Brain pericyte (primary cell): ENCODE data around the gene AXIN1.
"Not testable (repeated sequence)": the region's sequence is repeated elsewhere in the genome, so short reads cannot be mapped to it uniquely, and the experiment has no call there.

ENCODE experiments used
- DNase-seq: peaks from one replicate; pipeline ENCODE4 v3.0.0-alpha.2; 2012; ENCODE audit warnings: low read depth, low spot score

AXIN1 gene

DNA sequence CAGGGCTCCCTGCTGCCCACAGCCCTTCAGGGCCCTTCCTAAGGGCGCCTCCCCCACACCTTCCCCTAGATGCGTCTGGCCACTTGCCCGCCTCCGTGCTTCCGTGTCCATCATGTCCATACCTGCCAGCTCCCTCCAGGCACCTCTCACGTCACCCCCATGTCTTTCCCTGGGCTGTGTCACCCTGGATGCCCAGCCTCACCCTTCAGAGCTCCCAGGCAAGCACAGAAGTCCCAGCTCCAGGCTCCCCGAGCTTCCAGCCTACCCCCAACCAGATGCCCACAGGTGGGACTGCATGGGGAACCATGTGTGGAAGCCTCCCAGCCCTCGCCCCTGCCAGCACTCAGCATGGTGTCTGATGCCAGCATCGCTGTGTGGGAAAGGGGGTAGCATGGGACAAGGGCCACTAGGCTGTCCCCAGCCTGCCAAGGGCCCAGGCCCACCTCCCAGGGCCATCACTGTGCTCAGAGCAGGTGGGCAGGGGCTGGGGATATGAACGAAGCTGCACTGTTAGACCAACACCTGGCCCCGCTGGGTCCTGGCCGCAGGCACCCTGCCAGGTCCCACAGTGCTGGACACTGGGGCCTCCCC, 1.9 kb upstream of the AXIN1 start:
- no peak for DNase-seq

DNA sequence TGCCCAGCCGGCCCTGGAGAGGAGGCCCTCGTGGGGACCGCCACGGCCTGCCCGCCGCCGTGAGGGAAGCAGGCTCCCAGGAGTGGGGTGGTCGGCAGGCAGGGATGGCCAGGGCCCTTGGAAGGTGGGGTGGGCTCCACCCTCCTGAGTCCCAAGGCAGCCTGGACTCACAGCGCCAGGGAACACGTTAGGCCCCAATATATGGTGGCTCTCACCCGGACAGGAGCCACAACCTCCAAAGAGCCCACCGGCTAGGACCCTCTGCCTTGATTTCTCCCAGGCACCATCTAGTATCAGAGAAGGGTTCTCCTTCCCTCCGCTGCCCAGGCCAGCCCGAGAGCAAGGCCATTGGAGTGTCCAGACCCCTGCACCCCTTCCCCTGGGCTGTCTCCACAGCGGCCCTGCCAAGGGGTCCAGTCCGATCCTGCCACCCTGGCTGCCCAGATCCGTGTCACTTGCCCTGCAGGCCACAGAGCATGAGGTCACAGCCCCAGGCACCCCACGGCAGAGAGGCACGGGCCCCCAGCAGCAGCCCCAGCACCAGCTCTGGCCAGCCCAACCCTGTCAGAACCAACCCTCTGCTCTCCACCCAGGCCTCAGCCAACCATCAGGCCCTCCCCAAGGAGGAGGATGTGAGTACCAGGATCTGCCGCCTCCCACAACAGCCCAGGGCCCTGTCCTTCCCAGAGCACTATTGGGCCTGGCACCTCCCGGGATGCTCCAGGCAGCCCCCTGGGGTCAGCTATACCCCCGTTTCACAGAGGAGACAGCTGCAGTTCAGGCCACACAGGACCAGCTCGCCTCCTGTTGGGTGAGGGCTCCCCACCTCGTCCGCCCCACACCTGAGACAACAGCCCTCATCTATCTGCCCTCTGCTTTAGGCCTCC, 1.1 kb upstream of the AXIN1 start:
- DNase-seq: no peak

DNA sequence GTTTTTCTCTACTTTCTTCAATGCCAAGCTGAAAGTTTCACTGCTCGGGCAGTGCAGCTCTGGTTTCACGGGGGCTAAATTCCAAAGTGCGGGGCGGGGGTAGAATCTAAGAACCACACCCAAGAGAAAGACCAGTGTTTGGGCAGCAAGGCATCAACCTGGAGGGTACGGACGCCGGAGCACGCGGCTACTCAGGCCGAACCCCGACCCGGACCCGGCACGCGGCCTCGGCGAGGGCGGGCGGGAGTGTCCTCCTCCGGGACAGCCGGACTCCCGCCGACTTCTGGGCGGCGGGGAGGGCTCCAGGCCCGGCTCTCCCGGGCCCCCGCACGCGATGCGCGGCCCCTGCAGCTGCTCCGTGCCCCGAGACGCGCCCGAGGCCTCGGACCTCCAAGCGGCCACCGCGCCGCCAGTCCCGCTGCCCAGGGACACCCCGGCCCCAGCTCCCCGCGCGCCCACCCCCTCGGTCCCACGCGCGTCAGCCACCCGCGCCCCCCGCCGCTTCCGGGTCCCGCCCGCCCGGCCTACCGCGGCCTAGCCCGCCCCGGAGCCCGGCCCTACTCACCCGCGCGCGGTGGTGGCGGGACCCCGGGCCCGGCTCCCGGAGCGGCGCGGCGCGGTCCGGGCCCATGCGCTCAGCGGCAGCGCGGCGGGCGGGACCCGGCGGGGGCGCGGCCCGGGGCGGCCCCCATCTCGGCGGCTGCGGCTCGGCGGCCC, 561 bp downstream of the AXIN1 start:
- DNase-seq: no peak

DNA sequence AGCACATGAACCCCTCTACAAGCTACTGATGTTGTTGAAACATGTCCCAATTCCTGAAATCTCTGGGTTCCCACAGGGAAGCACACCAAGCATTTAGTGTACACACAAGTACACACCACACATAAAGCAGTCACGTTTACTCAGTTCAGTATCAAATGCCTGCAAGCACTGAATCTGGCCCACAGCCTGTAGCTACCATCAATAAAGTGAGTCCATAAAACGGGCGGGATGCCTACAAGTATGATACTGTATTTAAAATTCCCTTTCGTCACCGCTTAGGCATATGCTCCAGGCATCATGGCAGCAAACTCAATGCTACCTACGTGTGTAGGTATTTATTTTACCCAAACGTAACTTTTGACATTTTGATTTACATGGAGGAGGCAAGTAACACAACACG, 2.3 kb downstream of the AXIN1 start:
- no peak for DNase-seq

DNA sequence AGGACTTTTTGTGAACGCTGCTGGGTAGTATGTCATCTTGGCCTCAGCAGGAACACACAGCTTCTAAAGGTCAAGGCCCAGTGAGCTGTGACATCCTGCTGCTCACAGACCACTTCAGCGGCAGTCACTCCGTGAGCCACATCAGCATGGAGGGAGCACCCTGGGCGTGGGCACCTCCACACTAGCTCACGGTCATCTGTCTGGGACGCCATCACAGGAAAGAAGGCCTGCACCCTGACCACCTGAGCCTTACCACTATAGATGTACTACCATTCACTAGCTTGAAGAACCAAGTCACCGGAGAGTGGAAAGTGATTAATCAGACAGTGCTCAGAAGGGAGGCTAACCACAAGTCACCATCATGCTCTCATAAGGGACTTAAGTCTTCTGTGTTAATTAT, 3.3 kb downstream of the AXIN1 start:
- no peak for DNase-seq

DNA sequence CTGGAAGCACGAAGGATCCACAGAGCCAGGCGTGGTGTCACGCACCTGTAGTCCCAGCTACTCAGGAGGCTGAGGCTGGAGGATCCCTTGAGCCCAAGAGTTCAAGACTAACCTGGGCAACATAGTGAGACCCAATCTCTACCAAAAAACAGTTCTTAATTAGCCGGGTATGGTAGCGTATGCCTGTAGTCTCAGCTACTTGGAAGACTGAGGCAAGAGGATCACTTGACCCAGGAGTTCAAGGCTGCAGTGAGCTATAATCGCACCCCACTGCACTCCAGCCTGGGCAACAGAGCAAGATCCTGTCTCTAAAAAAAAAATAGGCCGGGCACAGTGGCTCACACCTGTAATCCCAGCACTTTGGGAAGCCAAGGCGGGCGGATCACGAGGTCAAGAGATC, 4.0 kb downstream of the AXIN1 start:
- DNase-seq: not testable (repeated sequence)

DNA sequence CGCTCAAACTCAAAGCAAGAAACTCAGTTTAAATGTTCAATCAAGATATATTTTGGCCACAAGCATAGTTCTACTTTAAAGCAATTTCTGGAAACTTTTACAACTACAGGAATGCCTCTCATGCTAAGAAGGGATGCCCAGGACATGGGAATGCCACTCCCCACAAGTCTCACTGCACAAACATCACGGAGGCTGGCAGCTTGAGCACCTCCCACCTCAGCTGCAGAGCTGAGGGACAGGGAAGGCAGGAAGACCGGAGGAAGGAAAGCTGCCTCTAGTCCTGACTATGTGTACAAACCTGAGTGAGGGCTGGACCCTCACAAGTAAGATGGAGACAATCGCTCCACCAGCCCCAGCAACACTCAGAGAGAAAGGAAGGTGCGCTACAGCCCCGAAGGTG, 5.3 kb downstream of the AXIN1 start:
- DNase-seq: no peak

DNA sequence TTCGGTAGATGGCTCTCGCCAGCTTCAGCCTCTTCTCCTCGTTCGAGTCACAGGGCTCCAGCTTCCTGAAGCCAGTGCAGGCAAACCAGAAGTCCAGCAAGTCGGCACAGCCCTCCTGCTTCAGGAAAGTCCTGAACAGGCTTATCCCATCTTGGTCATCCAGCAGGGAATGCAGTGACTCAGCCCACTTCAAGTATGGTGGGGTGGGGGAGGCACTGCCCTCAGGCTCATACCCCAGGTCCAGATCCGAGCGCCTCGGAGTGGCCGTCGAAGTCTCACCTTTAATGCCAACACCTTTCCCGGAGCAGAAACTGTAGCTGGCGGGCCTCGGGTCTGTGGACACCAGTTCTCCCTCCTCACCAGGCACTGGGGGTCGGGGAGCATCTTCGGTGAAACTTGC, 5.9 kb downstream of the AXIN1 start:
- DNase-seq: no peak

DNA sequence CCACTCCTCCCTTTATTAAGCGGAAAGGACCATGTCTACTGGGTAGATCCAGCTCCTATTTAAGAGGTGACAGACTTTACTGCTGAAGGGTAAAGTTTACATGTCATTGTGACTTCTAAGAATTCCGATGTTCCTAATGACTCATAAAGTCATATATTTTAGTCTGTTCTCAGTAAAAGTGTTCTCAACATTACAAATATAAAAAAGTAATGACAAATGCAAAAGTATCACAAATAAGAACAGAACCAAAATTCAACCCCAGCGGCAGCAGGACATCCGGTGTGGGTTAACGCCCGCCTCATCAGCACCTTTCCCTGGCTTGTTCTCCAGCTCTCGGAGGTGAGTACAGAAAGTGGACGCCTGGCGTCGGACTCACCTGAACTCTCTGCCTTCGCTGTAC, 6.8 kb downstream of the AXIN1 start:
- DNase-seq: no peak

DNA sequence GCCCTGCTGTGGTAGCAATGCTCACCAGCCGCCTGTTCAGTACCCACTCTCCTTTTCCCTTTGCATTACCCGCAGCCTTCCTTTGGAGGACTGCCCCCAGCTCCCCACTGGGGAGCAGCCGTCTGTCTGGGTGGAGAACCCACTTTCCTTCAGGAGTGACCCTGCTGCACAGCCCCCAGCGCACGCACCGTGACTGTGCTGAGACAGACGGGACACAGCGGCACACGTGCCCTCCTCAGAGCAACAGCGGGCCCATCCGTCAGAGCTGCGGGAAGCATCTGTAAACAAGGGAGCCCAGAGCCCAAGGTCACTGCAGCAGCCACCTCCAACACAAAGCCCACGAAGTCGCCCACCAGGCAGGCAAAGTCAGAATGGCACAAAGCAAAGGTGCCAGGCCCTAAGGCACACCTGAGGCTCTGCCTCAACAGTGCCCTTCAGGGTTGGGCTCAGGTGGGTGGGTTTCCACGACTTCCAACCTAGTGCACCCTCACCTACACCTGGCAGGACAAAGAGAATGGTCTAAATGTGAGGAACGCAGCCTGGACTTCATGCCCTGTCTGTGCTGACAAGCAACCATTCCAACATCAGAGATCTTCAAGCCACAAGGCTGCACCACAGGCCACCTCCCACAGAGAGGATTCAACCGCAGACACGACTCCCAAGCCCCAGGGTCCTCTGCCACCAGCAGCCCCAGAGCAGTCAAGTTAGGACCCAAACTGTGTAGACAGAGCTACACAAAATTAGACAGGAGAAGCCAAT, 9.9 kb downstream of the AXIN1 start:
- no peak for DNase-seq

DNA sequence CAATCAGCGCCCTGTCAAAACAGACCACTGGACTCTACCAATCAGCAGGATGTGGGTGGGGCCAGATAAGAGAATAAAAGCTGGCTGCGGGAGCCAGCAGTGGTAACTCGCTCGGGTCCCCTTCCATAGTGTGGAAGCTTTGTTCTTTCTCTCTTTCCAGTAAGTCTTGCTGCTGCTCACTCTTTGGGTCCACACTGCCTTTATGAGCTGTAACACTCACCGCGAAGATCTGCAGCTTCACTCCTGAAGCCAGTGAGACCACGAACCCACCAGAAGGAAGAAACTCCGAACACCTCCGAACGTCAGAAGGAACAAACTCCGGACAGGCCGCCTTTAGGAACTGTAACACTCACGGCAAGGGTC, 10.6 kb downstream of the AXIN1 start:
- not testable (repeated sequence) for DNase-seq

DNA sequence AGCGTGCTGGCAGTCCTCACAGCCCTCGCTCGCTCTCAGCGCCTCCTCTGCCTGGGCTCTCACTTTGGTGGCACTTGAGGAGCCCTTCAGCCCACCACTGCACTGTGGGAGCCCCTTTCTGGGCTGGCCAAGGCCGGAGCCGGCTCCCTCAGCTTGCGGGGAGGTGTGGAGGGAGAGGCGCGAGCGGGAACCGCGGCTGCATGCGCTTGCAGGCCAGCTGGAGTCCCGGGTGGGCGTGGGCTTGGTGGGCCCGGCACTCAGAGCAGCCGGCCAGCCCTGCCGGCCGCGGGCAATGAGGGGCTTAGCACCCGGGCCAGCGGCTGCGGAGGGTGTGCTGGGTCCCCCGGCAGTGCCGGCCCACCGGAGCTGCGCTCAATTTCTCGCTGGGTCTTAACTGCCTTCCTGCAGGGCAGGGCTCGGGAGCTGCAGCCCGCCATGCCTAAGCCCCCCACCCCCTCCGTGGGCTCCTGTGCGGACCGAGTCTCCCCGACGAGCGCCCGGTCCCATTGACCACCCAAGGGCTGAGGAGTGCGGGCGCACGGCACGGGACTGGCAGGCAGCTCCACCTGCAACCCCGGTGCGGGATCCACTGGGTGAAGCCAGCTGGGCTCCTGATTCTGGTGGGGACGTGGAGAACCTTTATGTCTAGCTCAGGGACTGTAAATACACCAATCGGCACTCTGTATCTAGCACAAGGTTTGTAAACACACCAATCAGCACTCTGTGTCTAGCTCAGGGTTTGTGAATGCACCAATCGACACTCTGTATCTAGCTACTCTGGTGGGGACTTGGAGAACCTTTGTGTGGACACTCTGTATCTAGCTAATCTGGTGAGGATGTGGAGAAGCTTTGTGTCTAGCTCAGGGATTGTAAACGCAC, 11.2 kb downstream of the AXIN1 start:
- DNase-seq: not testable (repeated sequence)

DNA sequence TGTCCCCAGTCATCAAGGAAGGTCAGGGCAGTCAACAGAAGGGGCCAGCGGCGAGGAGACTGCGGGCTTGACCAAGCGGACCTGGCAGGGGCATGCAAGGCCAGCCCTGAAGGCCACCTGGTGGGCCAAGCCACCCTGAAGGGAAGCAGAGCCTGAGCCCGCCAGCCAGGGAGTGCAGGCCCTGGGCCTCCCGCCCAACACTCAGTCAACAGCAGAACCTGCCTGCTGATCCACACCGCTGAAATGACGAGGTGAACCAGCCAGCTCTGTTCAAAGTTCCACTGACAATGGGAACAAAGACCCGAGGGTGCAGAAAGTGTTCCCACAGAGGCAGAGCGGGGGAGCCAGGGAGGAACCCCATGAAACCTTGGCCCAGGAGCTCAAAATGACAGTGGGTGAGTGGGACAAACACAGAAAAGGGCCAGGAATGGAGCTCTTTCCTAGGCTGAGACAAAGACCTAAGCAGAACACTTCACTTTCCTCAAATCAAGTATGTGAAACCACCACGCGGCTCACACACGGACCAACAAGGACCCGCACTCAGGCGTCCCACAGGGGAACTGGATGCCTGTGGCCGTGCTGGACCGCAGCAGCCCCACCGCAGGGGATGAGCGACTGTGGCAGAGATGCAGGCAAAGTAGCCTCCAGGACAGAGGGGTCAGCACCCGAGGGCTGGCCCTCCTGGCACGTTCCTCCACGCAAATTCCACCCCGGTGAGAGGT, 12.0 kb downstream of the AXIN1 start:
- no peak for DNase-seq

DNA sequence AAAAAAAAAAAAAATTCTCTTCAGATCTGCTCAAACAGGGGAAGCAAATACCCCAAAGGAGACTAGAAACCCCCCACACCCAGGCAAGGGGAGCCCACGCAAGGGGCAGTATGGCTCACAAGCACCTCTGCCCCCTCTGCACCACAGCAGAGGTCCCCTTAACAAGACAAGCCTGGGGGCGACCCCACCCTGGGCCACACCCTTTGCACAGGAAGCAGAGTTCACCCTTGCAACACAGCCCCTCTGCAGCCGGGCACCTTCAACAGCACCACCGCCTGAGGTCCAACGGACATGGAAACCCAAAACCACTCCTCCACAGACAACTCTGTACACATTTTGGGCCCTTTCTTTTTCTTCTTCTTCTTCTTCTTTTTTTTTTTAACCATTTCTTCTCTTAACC, 12.8 kb downstream of the AXIN1 start:
- no peak for DNase-seq

DNA sequence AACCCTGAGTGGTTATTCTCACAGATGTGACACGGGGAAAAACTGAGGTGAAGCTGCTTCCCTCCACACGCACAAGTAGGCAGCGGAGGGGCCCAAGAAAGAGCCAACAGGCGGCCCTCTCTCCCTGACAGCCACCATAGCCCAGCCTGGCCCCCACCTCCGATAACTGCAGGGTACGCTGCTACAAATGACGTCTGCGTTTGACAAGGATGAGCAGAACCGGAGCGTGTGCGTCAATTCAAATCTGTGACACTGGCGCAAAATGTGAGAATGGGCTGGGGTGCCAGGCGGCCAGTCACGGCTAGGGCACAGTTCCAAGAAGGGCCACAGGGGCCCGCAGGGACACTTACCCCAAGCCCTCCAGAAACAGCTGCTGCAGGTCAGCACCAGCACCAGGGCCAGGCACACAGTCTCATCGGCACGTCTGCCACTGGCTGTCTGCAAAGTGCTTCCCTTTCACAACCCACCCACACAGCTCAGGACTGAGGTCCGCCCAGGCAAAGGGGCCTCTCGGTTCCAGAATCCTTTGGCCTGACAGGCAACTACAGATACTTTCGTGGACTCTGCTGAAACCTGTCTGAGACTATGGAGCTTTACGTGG, 14.4 kb downstream of the AXIN1 start:
- no peak for DNase-seq

DNA sequence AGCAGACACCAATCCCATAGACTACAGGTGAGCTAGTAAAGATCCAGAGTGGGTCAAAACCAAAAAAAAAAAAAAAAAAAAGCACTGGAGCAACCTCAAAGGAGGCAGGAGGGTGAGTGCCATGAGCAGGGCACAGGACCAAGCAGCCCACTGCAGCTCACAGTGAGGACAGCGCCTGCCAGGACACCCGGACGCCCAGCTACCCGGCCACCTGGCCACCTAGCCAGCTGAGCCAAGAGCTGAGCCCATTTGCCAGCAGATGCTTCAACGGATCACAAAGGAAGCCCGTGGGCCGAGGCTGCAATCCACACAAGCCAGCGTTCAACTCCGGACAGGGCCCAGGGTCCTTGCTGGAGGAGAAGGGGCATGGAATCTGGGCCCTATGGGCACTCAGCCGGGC, 15.1 kb downstream of the AXIN1 start:
- no peak for DNase-seq

DNA sequence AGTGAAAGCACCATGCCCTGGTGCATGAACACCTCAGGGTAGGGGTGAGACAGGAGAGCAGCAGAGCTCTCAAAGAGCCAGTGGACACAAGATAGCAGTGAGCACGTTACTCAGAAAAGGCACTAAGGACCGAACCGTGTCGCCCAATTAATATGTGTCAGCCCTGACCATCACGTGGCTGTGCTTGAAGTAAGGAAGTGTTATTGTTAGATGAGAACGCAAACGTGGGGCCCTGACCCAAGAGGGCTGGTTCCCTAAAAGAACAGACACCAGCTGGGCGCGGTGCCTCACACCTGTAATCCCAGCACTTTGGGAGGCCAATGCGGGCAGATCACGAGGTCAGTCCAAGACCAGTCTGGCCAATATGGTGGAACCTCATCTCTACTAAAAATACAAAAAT, 16.3 kb downstream of the AXIN1 start:
- DNase-seq: no peak

DNA sequence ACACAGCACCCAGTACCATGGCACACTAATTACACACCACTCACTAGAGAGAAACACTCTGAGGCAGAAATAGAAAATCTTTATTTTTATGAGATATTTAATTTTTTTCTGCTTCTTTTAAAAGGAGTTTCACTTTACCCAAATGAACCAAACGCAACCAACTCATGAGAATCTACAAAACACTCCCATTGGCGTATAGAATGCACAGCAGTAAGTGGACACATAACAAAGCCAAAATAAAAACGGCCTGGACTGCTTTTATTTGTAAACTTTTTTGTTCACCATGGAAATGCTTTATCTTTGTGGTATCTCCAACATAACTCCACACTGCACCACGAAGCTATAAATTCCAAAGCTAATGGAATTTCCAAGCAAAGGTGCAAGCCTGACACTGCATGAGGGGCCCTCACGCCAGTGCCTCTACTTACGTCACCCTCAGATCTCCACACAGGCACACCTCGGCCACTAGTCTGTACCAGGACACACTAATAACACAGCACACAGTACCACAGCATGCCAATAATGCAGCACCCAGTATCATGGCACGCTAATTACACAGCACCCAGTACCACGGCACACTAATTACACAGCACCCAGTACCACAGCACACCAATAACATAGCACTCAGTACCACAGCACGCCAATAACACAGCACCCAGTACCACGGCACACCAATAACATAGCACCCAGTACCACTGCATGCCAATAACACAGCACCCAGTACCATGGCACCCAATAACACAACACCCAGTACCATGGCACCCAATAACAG, 17.5 kb downstream of the AXIN1 start:
- DNase-seq: not testable (repeated sequence)

DNA sequence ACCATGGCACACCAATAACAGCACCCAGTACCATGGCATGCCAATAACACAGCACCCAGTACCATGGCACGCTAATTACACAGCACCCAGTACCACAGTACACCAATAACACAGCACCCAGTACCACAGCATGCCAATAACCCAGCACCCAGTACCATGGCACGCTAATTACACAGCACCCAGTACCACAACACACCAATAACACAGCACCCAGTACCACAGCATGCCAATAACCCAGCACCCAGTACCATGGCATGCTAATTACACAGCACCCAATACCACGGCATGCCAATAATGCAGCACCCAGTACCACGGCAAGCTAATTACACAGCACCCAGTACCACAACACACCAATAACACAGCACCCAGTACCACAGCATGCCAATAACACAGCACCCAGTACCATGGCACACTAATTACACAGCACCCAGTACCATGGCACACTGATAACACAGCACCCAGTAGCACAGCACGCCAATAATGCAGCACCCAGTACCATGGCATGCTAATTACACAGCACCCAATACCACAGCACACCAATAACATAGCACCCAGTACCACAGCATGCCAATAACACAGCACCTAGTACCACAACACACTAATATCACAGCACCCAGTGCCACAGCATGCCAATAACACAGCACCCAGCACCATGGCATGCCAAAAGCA, 18.2 kb downstream of the AXIN1 start:
- not testable (repeated sequence) for DNase-seq
